AG04450 (cell line): ENCODE results near the gene NKX2-3. TPM values are rescaled to one million over a fixed set of nuclear protein-coding genes. Genes with fewer than 3 reads are reported as not detected.

Experiments
- CTCF ChIA-PET: fragments of 300-600, 350-600 bp; formaldehyde crosslinking; extraction: SDS; loops from one replicate; lab custom pipeline; 2022; ENCODE audit warnings: antibody characterized with exemption, inconsistent platforms; lab: Charles Lee
- POLR2A ChIA-PET: fragments of 350-600 bp; formaldehyde crosslinking; extraction: SDS; loops from one replicate; lab custom pipeline; 2021; ENCODE audit warnings: antibody characterized with exemption, inconsistent platforms; lab: Yijun Ruan, JAX
- DNase-seq: peaks from one replicate; pipeline ENCODE4 v3.0.0-alpha.2; 2011; ENCODE audit warnings: low read depth, low spot score
- H3K27ac ChIP-seq: one replicate; pipeline ENCODE4 v1.5.1; 2012; ENCODE audit warnings: low read depth, low read length, control low read depth
- H3K27me3 ChIP-seq: one replicate; pipeline ENCODE4 v1.6.0; 2012; ENCODE audit warnings: low read length; ENCODE audit not compliant: control insufficient read depth, insufficient read depth
- H3K4me3 ChIP-seq: 2 replicates; pipeline ENCODE4 v1.5.1; 2011; ENCODE audit warnings: mild to moderate bottlenecking, low read depth, low read length, control low read depth
- H3K9me3 ChIP-seq: 2 replicates; pipeline ENCODE4 v1.5.1; 2012; ENCODE audit warnings: low read length; ENCODE audit not compliant: control insufficient read depth, insufficient read depth
- polyA plus RNA-seq: library from polyadenylated mRNA; depleted of rRNA; stranded (reverse); fragments of >200 nt; gene quantifications from 2 replicates; pipeline ENCODE4 v1.2.3, GENCODE V29; 2011; rRNA removed
- TF ChIP-seq, protein P1 (sequence below): IDR thresholded peaks from 2 replicates; pipeline ENCODE4 v1.5.1; 2011; ENCODE audit warnings: low read depth, low read length, control low read depth, inconsistent platforms

The NKX2-3 gene
- polyA plus RNA-seq, 1 experiment: not detected

DNA sequence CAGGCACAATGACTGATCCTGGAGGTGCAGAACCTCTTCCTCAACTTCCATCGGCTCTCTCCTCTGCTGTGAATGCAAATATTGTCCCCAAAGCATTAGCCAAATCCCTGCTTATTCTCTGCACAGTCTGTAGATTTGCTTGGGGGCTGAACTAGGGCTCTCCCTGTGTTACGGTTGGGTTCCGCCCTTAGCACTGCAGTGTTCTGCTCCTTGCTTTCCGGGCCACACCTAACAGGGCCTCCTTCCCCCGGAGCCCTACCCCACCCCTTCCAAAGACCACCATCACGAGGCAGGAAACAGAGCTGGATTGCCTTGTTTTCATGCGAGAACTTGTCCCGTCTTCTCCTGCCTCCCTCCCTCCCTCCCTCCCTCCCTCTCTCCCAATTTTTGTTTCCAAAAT lies 50.9 kb downstream of the NKX2-3 start:
- peaks cover 22% of the 10 kb centered on the region for H3K27me3 ChIP-seq
- H3K27ac ChIP-seq: no peak overlapping the region
- DNase-seq: no peak
- H3K9me3 ChIP-seq: no peaks in the 10 kb centered on the region
- no peak overlapping the region for H3K4me3 ChIP-seq
- TF ChIP-seq, protein P1, sequence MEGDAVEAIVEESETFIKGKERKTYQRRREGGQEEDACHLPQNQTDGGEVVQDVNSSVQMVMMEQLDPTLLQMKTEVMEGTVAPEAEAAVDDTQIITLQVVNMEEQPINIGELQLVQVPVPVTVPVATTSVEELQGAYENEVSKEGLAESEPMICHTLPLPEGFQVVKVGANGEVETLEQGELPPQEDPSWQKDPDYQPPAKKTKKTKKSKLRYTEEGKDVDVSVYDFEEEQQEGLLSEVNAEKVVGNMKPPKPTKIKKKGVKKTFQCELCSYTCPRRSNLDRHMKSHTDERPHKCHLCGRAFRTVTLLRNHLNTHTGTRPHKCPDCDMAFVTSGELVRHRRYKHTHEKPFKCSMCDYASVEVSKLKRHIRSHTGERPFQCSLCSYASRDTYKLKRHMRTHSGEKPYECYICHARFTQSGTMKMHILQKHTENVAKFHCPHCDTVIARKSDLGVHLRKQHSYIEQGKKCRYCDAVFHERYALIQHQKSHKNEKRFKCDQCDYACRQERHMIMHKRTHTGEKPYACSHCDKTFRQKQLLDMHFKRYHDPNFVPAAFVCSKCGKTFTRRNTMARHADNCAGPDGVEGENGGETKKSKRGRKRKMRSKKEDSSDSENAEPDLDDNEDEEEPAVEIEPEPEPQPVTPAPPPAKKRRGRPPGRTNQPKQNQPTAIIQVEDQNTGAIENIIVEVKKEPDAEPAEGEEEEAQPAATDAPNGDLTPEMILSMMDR: no peak
- CTCF ChIA-PET: interaction anchor here (0.9 kb wide), 1 partner anchor 24 kb away, joined by 4 read pairs; no protein-coding TSS in a partner anchor
- POLR2A ChIA-PET: no interaction called here

Other genes with a start within 250 kb of the NKX2-3 start
- 0.11 and 0.14 TPM in 2 replicates for gene CNNM1, start 203.6 kb upstream of the NKX2-3 start, polyA plus RNA-seq
- gene GOT1, start 102.3 kb upstream of the NKX2-3 start, polyA plus RNA-seq: 34.5 and 41.5 TPM in 2 replicates
- 20.4 and 21.5 TPM in 2 replicates for gene SLC25A28, start 87.5 kb downstream of the NKX2-3 start, polyA plus RNA-seq
- 14.4 and 16.2 TPM in 2 replicates for gene ENTPD7, start 126.6 kb downstream of the NKX2-3 start, polyA plus RNA-seq
- 26.1 and 32.2 TPM in 2 replicates for gene COX15, start 199.2 kb downstream of the NKX2-3 start, polyA plus RNA-seq
- gene CUTC, start 199.3 kb downstream of the NKX2-3 start, polyA plus RNA-seq: 13.9 and 18.0 TPM in 2 replicates
- 0.29 and 1.2 TPM in 2 replicates for gene ABCC2, start 249.7 kb downstream of the NKX2-3 start, polyA plus RNA-seq